KOPT-K1 (cell line): Measurements from ENCODE around the gene WNT4.

Source experiments
- H3K27ac ChIP-seq: fragments of 200-600 bp; sonication (generic); 2 replicates; pipeline ENCODE4 v1.5.1; 2016; ENCODE audit warnings: antibody characterized with exemption, mild to moderate bottlenecking, low read depth, low read length; ENCODE audit not compliant: poor library complexity, severe bottlenecking
- H3K36me3 ChIP-seq: fragments of 200-600 bp; sonication (generic); 2 replicates; pipeline ENCODE4 v1.5.1; 2017; ENCODE audit warnings: antibody characterized with exemption, mild to moderate bottlenecking, low read length, moderate library complexity; ENCODE audit not compliant: insufficient read depth
- H3K9me3 ChIP-seq: fragments of 200-600 bp; sonication (generic); 2 replicates; pipeline ENCODE4 v1.5.1; 2017; ENCODE audit warnings: antibody characterized with exemption, low read length, mild to moderate bottlenecking; ENCODE audit not compliant: insufficient read depth, poor library complexity, severe bottlenecking

The WNT4 gene

DNA sequence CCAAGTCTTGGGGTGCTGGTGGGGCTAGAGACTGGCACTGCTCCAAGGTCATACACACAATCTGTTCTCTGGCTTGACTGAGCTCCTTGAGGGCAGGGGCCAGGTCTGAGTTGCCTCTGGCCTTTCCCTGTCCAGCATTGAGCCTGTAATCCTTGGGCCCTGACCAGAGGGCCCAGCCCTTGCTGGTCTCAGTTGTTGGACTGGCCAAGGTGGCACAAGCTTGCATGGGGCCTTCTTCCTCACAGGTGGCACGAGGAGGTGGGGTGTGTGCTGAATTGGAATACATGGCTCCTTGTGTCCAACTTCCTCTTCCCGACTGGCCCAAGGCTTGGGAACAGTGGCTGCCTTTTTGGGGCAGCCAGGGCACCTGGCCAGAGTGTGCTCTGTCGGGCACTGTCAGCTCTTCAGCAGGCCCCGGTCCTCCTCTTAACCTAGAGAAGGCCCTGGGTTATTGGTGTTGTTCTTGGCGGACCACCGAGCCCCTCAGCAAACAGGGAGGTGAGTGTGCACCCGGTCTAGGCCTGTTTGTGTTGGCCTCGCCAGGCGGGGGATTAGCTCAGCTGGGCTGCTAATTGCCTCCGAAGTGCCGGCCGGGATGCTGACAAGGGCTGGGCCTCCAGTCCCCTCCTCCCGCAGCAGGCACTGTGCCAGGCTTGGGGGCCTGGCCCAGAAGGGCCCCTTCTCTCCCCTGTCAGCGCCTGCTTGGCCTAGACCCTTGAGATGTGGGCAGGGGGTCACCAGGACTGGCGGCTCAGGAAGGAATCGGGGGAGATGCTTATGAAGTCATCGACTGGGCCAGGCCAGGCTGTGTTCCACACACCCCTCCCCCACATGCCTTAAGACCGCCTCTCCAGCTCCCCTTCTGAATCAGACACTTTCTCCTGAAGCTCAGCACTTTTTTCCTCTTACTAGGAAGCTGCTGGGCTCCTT, 28.5 kb downstream of the WNT4 start:
- no peak overlapping the region for H3K27ac ChIP-seq
- H3K36me3 ChIP-seq, result peaks cover 78% of the 10 kb centered on the region
- no peaks in the 10 kb centered on the region for H3K9me3 ChIP-seq

DNA sequence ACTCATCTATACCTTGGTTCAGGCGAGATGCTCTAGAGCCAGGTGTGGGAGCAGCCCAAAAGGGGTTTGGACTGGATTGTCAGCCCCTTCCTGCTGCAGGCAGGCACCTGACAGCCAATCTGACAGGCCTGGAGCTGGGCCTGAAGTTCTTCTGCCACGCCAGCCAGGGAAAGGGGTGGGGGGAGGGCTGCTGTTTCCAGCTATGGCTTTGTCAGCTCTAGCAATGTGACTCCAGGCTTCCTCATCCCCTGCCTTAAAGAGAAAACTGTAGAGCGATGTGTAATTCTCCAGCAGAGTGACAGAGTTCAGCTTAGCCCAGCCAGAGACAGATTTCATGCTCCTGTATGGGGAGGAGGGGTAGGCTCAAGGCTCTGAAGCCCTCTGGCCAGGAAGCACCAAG, 30.3 kb downstream of the WNT4 start:
- Histone ChIP-seq H3K27ac (no peak overlapping the region), H3K9me3 (no peaks in the 10 kb centered on the region), H3K36me3 (peaks cover 76% of the 10 kb centered on the region)

DNA sequence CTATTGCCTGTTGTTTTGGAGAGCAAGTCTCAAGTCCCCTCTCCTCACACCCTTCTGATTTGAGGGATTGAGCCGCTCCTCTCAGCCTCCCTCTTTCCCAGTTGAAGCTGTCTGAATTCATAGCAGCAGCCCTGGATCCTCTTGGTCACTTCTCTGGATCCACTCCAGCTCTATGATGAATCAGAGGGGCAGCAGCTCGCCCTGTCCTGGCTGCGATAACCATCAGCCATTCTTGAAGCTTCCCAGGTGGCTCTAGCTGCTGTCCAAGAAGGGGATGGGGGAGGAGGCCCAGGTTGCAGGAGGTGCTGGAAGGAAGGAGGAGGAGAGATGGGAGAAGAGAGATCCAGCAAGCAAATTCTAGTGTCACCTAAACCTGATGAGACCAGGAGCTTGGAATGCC, 31.3 kb downstream of the WNT4 start:
- peaks cover 77% of the 10 kb centered on the region for H3K36me3 ChIP-seq
- no peaks in the 10 kb centered on the region for H3K9me3 ChIP-seq
- H3K27ac ChIP-seq, result no peak overlapping the region

DNA sequence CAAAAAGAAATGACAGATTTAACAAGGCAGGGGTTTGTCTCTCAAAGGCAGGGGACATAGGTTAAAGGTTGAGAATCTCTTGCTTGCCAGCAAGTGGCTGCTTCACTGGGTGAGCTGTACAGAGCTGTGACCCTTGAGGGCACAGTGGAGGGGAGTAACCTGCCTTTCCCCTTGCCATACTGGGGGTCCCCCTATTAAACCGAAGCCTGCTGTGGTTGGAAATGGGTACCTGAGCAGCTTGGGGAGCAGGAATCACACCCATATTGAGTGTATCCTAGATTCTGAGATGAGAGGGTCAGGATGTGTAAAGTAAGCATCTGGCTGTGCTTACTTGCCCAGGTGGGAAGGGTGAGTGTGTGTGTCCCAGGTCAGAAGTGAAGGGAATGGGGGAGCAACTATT, 31.8 kb downstream of the WNT4 start:
- Histone ChIP-seq H3K36me3 (peaks cover 77% of the 10 kb centered on the region), H3K9me3 (no peaks in the 10 kb centered on the region), H3K27ac (no peak overlapping the region)

DNA sequence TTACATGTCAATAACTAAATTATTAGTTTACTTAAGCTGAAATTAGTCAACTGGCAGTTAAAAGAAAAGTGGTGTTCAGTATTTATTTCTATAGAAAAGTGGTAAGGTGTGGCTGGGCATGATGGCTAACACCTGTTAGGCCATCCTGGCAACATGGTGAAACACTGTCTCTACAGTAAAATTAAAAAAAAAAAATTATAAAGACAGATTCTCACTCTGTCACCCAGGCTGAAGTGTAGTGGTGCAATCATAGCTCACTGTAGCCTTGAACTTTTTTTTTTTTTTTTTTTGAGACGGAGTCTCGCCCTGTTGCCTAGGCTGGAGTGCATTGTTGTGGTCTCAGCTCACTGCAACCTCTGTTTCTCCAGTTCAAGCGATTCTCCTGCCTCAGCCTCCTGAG, 32.9 kb downstream of the WNT4 start:
- H3K27ac ChIP-seq, result no peak overlapping the region
- peaks cover 75% of the 10 kb centered on the region for H3K36me3 ChIP-seq
- H3K9me3 ChIP-seq, result no peaks in the 10 kb centered on the region

DNA sequence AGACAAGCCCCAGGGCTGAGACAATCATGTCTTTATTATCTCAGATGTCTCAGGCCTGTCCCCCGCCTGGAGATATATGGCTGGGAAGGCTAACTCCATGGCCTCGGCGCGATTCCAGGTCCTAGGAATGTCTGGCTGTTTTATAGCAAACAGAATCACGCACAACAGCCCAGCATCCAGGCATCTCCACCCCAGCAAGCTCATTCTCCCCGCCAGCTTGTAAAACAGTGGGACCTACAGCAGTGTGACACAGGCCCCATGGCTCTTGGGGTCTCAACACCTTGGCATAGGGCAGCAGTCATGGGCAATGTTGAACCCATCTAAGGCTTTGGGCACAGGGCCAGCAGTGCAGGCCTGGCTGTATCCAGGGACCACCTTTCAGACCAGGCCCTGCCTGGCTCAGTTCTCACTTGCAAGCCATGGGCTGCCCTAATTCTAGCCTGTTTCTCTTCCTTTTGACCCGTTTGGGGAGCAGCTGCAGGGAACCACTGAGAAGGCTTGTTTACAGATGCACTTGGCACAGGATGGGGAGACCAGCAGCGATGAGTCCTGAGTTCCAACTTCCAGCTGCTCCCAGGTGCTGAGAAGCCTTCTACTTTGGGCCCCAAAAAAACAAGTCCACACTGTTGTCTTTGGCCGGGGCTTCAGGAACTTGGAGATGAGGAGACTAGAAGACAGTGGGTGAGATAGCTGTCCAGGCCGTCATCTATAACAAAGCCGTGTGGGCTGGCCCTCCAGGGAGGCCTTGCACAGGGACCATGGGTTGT, 34.4 kb downstream of the WNT4 start:
- Histone ChIP-seq H3K9me3 (no peaks in the 10 kb centered on the region), H3K27ac (no peak overlapping the region), H3K36me3 (peaks cover 61% of the 10 kb centered on the region)

DNA sequence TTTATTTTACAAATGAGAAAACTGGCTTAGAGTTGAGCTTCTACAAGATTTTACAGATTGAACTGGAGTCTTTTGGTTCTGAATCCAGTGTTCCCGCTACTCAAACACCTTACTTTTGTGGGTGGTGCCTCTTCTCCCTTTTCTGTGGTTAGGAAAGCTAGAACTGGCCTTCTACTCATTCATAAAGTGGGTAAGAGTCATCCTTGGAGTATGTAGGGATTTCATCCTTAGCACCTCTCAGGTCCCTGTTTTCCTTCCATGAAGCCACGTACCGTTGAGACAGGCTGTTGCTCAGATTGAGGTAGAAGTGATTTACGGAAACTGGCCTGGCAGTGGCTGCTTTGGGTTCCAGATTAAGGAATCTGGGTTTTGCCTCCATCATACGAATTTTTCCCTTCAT, 35.8 kb downstream of the WNT4 start:
- H3K27ac ChIP-seq, result no peak overlapping the region
- H3K36me3 ChIP-seq, result peaks cover 56% of the 10 kb centered on the region
- H3K9me3 ChIP-seq, result no peaks in the 10 kb centered on the region

DNA sequence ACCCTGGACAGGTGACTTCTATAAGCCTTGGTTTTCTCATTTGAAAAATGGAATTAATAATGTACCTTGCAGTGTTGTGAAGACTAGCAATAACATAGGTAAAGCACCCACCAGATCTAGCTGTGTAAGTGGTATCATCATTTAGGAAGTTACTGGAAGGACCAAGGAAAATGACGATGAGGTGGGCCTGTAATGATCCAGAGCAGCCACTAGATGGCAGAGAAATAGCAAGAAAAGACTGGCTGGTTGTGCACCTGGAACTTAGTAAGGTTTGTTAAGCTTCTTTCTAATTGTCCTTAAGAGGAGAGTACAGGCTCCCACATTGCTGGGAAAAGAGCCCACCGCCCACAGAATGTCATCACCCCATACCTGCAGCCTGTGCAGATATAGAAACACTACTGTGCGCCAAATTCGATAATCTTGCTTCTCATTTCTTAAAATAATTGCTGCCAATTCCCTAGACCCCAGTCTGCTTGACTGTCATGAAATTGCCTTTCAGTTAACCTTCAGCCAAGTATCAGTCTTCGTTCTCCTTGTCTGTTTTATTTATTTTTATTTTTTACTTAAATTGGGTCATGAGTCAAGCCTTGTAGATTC, 37.2 kb downstream of the WNT4 start:
- no peaks in the 10 kb centered on the region for H3K9me3 ChIP-seq
- H3K27ac ChIP-seq, result peak overlapping the region; percentile 42
- H3K36me3 ChIP-seq, result peaks cover 56% of the 10 kb centered on the region

DNA sequence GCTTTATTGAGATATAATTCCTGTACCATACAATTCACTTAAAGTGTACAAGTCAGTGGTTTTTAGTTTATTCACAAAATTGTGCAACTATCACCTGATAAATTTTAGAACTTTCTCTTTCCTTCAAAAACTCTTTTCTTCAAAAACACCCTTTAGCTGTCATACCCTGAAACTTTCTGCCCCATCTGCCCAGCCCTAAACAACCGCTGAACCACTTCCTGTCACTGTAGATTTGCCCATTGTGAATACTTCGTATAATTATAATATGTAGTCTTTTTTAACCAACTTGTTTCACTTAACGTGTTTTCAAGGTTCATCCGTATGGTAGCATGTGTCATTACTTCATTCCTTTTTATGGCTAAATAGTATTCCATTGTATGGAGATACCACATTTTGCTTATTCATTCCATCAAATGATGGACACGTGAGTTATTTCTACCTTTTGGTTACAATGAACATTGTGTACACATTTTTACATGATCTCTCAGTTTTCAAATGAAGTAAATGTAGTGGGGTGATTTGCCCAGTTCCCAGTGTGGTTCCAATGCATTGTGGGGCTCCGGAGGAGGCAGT, 37.9 kb downstream of the WNT4 start:
- Histone ChIP-seq H3K36me3 (peaks cover 64% of the 10 kb centered on the region), H3K9me3 (no peaks in the 10 kb centered on the region), H3K27ac (peak overlapping the region; percentile 42)

DNA sequence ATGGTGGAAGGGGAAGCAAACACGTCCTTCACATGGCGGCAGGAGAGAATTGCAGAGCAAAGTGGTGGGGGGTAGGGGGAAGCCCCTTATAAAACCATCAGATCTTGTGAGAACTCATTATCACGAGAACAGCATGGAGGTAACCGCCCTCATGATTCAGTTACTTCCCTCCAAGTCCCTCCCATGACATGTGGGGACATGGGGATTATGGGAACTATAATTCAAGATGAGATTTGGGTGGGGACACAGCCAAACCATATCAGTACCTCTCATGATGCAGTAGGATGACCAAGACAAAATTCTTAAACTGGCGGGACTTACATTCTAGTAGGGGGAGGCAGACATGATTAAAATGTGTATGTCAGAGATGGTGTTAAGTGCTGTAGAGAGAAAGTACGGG, 38.8 kb downstream of the WNT4 start:
- H3K36me3 ChIP-seq, result peaks cover 66% of the 10 kb centered on the region
- no peaks in the 10 kb centered on the region for H3K9me3 ChIP-seq
- peak overlapping the region; percentile 42 for H3K27ac ChIP-seq

DNA sequence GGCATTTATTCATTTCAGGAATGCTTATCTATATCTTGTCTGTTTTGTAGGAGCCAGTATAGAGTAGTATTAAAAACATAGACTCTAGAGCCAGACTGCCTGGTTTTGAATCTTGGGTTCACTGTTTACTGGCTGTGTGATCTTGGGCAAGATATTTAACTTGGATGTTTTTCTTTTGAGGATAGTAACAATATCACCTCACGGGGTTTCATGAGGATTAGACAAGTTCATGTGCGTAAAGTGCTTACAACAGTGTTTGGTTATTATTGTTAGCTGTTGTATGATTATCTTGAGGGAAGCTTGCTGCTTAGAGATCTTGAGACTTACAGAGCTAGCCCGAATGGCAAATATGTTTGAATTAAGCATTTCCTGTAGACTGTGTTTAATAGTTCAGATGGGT, 40.2 kb downstream of the WNT4 start:
- Histone ChIP-seq H3K27ac (no peak overlapping the region), H3K9me3 (no peaks in the 10 kb centered on the region), H3K36me3 (peaks cover 66% of the 10 kb centered on the region)

DNA sequence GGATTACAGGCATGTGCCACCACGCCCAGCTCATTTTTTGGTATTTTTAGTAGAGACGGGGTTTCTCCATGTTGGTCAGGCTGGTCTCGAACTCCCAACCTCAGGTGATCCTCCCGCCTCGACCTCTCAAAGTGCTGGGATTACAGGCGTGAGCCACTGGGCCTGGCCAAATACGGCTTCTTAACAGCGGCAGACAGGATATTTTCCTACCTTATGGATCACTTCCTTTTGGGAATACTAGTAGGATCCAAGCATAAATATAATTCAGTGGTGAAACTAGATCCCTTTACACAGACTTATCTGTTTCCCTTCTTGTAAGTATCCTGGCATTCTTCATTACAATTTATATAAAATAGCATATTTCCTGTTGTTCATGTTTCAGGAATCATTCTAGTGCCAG, 40.9 kb downstream of the WNT4 start:
- Histone ChIP-seq H3K36me3 (peaks cover 68% of the 10 kb centered on the region), H3K27ac (no peak overlapping the region), H3K9me3 (no peaks in the 10 kb centered on the region)

DNA sequence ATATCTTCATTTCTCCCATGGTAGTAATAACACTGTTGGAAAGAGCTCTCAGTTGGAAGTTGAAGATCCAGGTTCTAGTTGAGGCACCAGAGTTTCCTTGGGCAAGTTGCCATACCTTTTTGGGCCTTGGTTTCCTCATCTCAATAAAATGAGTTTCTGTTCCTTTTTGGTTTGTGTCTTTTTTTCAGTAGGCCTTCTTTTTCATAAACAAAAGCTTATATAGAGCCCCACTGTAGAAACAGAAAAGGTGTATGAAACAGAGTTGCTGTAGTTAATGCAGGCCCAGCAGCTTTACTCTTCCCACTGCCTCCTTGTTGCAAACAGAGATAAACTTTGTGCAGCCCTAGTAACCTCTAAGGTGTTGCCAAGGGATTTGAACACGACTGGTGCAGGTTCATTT, 41.7 kb downstream of the WNT4 start:
- H3K27ac ChIP-seq, result no peak overlapping the region
- H3K9me3 ChIP-seq, result no peaks in the 10 kb centered on the region
- H3K36me3 ChIP-seq, result peaks cover 68% of the 10 kb centered on the region

DNA sequence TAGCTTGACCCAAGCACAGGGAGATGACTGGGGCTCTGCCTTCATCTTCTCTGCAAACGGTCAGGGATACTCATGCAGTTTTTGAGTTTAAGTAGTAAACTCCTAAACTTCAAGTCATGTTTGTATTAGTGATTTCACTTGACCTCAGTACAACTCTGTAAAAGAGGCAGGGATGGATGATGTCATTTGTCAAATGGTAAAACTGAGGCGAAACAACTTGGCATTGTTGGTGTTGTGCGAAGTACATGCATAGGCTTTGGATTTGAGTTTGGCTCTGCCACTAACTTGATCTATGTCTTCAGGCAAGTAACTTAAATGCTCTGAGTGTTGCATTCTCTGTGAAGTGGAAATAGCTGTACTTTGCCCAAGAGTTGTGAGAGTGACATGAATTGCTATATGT, 42.7 kb downstream of the WNT4 start:
- Histone ChIP-seq H3K36me3 (peaks cover 76% of the 10 kb centered on the region), H3K27ac (no peak overlapping the region)

DNA sequence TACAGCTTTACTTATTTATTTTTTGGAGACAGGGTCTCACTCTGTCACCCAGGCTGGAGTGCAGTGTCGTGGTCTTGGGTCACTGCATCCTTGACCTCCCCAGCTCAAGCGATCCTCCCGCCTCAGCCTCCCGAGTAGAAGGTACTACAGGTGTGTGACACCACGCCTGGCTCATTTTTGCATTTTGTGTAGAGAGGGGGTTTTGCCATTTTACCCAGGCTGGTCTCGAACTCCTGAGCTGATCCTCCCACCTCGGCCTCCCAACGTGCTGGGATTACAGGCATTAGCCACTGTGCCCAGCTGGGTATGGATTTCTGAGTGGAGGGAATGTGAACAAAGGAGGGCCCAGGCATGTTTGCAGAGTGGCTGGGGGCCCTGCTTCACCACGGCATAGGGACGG, 44.1 kb downstream of the WNT4 start:
- Histone ChIP-seq H3K27ac (no peak overlapping the region), H3K36me3 (peaks cover 88% of the 10 kb centered on the region), H3K9me3 (no peaks in the 10 kb centered on the region)

More for the DNA sequence above, 42.7 kb downstream of the WNT4 start:
- no peaks in the 10 kb centered on the region for H3K9me3 ChIP-seq
